Smooth muscle cell of the brain vasculature (primary cell): ENCODE data around the gene SLC35F1.
"Not testable (repeated sequence)": the region's sequence is repeated elsewhere in the genome, so short reads cannot be mapped to it uniquely, and the experiment has no call there.

ENCODE experiments used
- DNase-seq: peaks from one replicate; pipeline ENCODE4 v3.0.0-alpha.2; 2012; ENCODE audit warnings: low read depth, low spot score

SLC35F1 gene

GRCh38 chr6:117990151-117990550 is 83.1 kb downstream of the SLC35F1 start:
- DNase-seq, result no peak

GRCh38 chr6:117992856-117993255 is 85.8 kb downstream of the SLC35F1 start:
- no peak for DNase-seq

- DNase-seq, result no peak
These were observed 105.9 kb downstream of the SLC35F1 start for GRCh38 chr6:118012944-118013343.

- DNase-seq, result no peak
These were observed 109.5 kb downstream of the SLC35F1 start for GRCh38 chr6:118016532-118016931.

GRCh38 chr6:118017301-118017848 is 110.3 kb downstream of the SLC35F1 start:
- no peak for DNase-seq

GRCh38 chr6:118023771-118024170 is 116.7 kb downstream of the SLC35F1 start:
- DNase-seq, result no peak

GRCh38 chr6:118029967-118030366 is 122.9 kb downstream of the SLC35F1 start:
- no peak for DNase-seq

- DNase-seq, result not testable (repeated sequence)
These were observed 130.4 kb downstream of the SLC35F1 start for GRCh38 chr6:118037479-118037878.

- no peak for DNase-seq
These were observed 135.8 kb downstream of the SLC35F1 start for GRCh38 chr6:118042855-118043254.

GRCh38 chr6:118044275-118044674 is 137.2 kb downstream of the SLC35F1 start:
- DNase-seq, result no peak

GRCh38 chr6:118054082-118054481 is 147.0 kb downstream of the SLC35F1 start:
- no peak for DNase-seq

GRCh38 chr6:118061666-118062065 is 154.6 kb downstream of the SLC35F1 start:
- DNase-seq, result no peak

GRCh38 chr6:118080547-118080946 is 173.5 kb downstream of the SLC35F1 start:
- no peak for DNase-seq

- no peak for DNase-seq
These were observed 176.6 kb downstream of the SLC35F1 start for GRCh38 chr6:118083711-118084110.

GRCh38 chr6:118085665-118086064 is 178.6 kb downstream of the SLC35F1 start:
- DNase-seq, result no peak

GRCh38 chr6:118086159-118086558 is 179.1 kb downstream of the SLC35F1 start:
- DNase-seq, result no peak

GRCh38 chr6:118092086-118092485 is 185.0 kb downstream of the SLC35F1 start:
- no peak for DNase-seq

GRCh38 chr6:118097576-118097975 is 190.5 kb downstream of the SLC35F1 start:
- no peak for DNase-seq

- no peak for DNase-seq
These were observed 193.7 kb downstream of the SLC35F1 start for GRCh38 chr6:118100717-118101116.

GRCh38 chr6:118101220-118101619 is 194.2 kb downstream of the SLC35F1 start:
- no peak for DNase-seq

- no peak for DNase-seq
These were observed 194.8 kb downstream of the SLC35F1 start for GRCh38 chr6:118101831-118102345.

- DNase-seq, result no peak
These were observed 195.3 kb downstream of the SLC35F1 start for GRCh38 chr6:118102401-118102800.

- DNase-seq, result no peak
These were observed 196.5 kb downstream of the SLC35F1 start for GRCh38 chr6:118103381-118104146.
